Heart left ventricle (tissue), 16 donors: ENCODE results near the gene C16orf90. TPM values are rescaled to one million over a fixed set of nuclear protein-coding genes. Genes with fewer than 3 reads are reported as not detected.

Experiments used
- ATAC-seq, 4 donors: fragments of 200-7000 bp; cut with Tn5 transposase; one replicate each; pipeline ENCODE4 v1.9.1; 2020 to 2022; ENCODE audit warnings: moderate library complexity in 4 of 4, mild to moderate bottlenecking in 3 of 4, moderate number of reproducible peaks in 1 of 4
- DNase-seq, 5 donors: peaks; one replicate each; pipeline ENCODE4 v3.0.0-alpha.2; 2020
- H3K27ac ChIP-seq, 12 donors: fragments of 200-600 bp; sonication (generic) in 4 of 12; one replicate each; pipeline versions ENCODE4 v1.5.0 to v1.8.0; 2016 to 2022; ENCODE audit warnings: mild to moderate bottlenecking in 2 of 12
- H3K27me3 ChIP-seq, 9 donors: fragments of 200-600 bp; sonication (generic) in 2 of 9; one replicate each; pipeline versions ENCODE4 v1.5.1 to v1.8.0; 2016 to 2022; ENCODE audit warnings: mild to moderate bottlenecking in 3 of 9
- H3K36me3 ChIP-seq, 9 donors: fragments of 200-600 bp; sonication (generic) in 2 of 9; one replicate each; pipeline versions ENCODE4 v1.5.0 to v1.8.0; 2018 to 2022; ENCODE audit warnings: mild to moderate bottlenecking in 2 of 9
- H3K4me1 ChIP-seq, 12 donors: fragments of 200-600 bp; sonication (generic) in 4 of 12; one replicate each; pipeline versions ENCODE4 v1.5.0 to v1.8.0; 2016 to 2022; ENCODE audit warnings: mild to moderate bottlenecking in 3 of 12
- H3K4me3 ChIP-seq, 12 donors: fragments of 200-600 bp; sonication (generic) in 4 of 12; one replicate each; pipeline versions ENCODE4 v1.5.0 to v1.8.0; 2017 to 2022; ENCODE audit warnings: mild to moderate bottlenecking in 9 of 12, moderate library complexity in 4 of 12
- H3K9me3 ChIP-seq, 12 donors: fragments of 200-600 bp; sonication (generic) in 4 of 12; one replicate each; pipeline versions ENCODE4 v1.5.0 to v1.8.0; 2016 to 2022; ENCODE audit warnings: mild to moderate bottlenecking in 1 of 12
- POLR2A ChIP-seq, 2 donors: fragments of 450-650 bp; IDR thresholded peaks; one replicate each; pipeline ENCODE4 v1.6.1; 2017; ENCODE audit warnings: antibody characterized with exemption in 2 of 2, mild to moderate bottlenecking in 2 of 2, moderate library complexity in 2 of 2
- WGBS, 4 donors: extraction: QIAGEN DNeasy Blood & Tissue Kit in 2 of 4; methylation state at CpG; one replicate each; pipeline versions ENCODE4 v1.1.5 to v1.1.7; 2013 to 2018; 5-methylcytosine and 5-hydroxymethylcytosine counted together
- intact Hi-C, 10 donors: fragments of 100-400 bp; cut with DNase I; formaldehyde crosslinking; loops; one replicate each; pipeline versions ENCODE4 v1.11.1 to v1.14.2; 2022
- polyA plus RNA-seq, 2 donors: library from polyadenylated mRNA; stranded (reverse); fragments of 200-250 nt; gene quantifications; one replicate each; pipeline ENCODE4 v1.2.3, GENCODE V29; 2013
- total RNA-seq, 9 donors: library from RNA; depleted of rRNA in 2 of 9; stranded (reverse); fragments of >200 nt in 2 of 9; fragmentation: NEBNext Ultra II Directional in 3 of 9; extraction: Animal tissue kit (Norgen Biotek cat#: 25700) in 3 of 9; gene quantifications; one replicate each; pipeline versions ENCODE4 v1.1.0 to v1.2.4, GENCODE V29; 2016 to 2023
- TF ChIP-seq, protein P1 (sequence below), 12 donors: fragments of 200-600 bp; sonication (generic) in 4 of 12; IDR thresholded peaks; one replicate each; pipeline versions ENCODE4 v1.5.0 to v1.8.0; 2018 to 2022; ENCODE audit warnings: antibody characterized with exemption in 12 of 12, mild to moderate bottlenecking in 5 of 12
- donor health status: ischemic (EF 13 %, LVEDD 7.1; RV severe dilation, severe dysfunction).
- donor health status: healthy with polysubstance abuse.
- donor health status: DM: no; HTN: yes; CAD: no.
- donor health status: DM: no; HTN: no; CAD: no.
- donor health status: ischemic (EF 25% LVEDD 6.9; RV normal size, moderate dysfunction).
- donor health status: ischemic (EF 25% LVEDD 5.7; RV mildly dilated, moderate dysfunction).
- donor health status: healthy.
- donor health status: DM: yes; HTN: yes; CAD: no.
- donor health status: ischemic (EF 35%, LVEDD 5.7; RV mildly dilated, moderate dysfunction).
- donor health status: nonischemic (EF 11% LVEDD 7.7; RV severe dilation, severe dysfunction).
- donor health status: DM: yes; HTN: yes; CAD: no.
- donor health status: PGD.
- donor health status: ischemic (EF 29% LVEDD 5.4; RV normal size, mild dysfunction).
- donor health status: nonischemic (EF 23%, LVEDD 6.1; RV moderate dilation, normal function).

The C16orf90 gene
- total and polyA plus RNA-seq, 11 donors, result not detected

DNA sequence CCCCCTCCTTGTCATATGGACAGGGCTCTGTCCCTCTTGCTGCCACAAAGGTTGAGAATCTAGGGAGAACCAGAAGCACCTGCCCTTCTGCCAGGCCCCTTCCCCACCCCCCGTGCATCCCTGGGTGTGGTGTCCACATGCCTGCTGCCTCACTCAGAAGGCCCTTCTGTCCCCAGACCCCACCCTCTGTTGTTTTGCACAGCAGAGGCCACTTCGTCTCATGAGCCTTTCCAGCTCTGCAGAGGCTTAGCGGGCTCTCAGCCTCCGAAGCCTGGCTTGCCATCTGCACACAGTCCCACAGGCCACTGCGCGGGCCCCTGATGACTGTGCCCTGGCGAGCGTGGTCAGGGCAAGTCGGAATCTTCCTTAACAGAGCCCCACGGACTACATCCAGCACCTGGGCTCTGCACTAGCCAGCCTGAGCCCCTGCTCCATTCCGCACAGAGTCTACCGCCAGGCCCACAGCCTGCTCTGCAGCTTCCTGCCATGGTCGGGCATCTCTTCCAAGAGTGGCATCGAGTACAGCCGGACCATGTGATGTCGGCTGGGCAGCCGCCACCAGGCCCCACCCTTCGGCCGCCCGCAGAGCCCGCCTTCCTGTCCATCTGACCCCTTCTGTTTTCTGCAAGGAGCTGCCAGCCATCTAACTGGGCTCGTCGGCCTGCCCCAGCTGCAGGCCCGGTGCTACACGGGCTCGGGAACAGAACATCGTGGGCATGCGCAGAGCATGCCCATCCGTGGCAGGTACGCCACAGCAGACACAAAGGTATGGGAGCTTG, 10.8 kb downstream of the C16orf90 start:
- peak in 1 of 5 donors; percentile 42 for DNase-seq

DNA sequence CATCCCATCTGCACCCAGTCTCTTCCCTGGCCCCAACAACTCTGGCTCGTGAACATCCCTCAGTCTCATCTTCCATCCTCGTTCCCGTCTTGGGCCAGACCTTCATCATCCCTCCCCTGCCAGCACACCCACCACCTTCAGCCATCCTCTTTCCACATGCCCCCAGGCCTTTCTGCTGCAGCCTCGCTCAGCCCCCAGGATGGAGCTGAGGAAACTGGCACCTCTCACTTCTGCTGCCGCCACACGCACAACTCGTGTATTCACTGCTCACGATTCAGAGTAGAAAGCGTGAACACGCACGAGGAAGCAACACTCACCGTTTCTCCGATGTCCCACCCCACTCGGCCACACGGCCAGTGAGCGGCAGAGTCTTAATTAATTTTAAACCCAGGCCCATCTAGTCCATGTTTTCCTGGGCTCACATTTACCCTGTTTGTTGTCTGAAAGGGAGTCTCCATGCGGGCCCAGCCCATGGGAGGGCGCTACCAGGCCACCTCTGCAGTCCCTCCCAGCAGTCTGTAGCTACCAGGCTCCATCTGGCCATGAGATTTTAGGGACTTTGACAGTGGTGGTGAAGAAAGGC, 12.5 kb downstream of the C16orf90 start:
- DNase-seq (no peak), ATAC-seq (no peak)
- intact Hi-C loops, result no loop called here
- Histone ChIP-seq H3K4me3 (no peak overlapping the region), H3K36me3 (peaks cover 0 to 94% (median 82%) of the 10 kb centered on the region in 9 donors), H3K4me1 (peaks cover 0 to 30% (median 0%) of the 10 kb centered on the region in 12 donors), H3K9me3 (no peaks in the 10 kb centered on the region), H3K27me3 (no peaks in the 10 kb centered on the region), H3K27ac (no peak overlapping the region)
- TF ChIP-seq, protein P1, sequence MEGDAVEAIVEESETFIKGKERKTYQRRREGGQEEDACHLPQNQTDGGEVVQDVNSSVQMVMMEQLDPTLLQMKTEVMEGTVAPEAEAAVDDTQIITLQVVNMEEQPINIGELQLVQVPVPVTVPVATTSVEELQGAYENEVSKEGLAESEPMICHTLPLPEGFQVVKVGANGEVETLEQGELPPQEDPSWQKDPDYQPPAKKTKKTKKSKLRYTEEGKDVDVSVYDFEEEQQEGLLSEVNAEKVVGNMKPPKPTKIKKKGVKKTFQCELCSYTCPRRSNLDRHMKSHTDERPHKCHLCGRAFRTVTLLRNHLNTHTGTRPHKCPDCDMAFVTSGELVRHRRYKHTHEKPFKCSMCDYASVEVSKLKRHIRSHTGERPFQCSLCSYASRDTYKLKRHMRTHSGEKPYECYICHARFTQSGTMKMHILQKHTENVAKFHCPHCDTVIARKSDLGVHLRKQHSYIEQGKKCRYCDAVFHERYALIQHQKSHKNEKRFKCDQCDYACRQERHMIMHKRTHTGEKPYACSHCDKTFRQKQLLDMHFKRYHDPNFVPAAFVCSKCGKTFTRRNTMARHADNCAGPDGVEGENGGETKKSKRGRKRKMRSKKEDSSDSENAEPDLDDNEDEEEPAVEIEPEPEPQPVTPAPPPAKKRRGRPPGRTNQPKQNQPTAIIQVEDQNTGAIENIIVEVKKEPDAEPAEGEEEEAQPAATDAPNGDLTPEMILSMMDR (IDR thresholded peaks at IDR 0.05), result no peak
- TF ChIP-seq POLR2A (IDR thresholded peaks at IDR 0.05), result no peak
- WGBS, 4 donors, result 93 to 96% (median 94%) methylated on average over 18 of the region's 18 CpGs

More for the DNA sequence above, 10.8 kb downstream of the C16orf90 start:
- H3K27ac ChIP-seq, result no peak overlapping the region
- TF ChIP-seq, protein P1 (IDR thresholded peaks at IDR 0.05), result no peak
- TF ChIP-seq POLR2A (IDR thresholded peaks at IDR 0.05), result no peak
- peaks cover 0 to 23% (median 0%) of the 10 kb centered on the region in 12 donors for H3K4me1 ChIP-seq
- ATAC-seq, result no peak
- 84 to 89% (median 88%) methylated on average over 21 to 30 of the region's 30 CpGs for WGBS, 4 donors
- H3K27me3 ChIP-seq, result no peaks in the 10 kb centered on the region
- H3K36me3 ChIP-seq, result peaks cover 0 to 82% (median 70%) of the 10 kb centered on the region in 9 donors
- no peak overlapping the region for H3K4me3 ChIP-seq
- no peaks in the 10 kb centered on the region for H3K9me3 ChIP-seq
- intact Hi-C loops, result no loop called here

DNA sequence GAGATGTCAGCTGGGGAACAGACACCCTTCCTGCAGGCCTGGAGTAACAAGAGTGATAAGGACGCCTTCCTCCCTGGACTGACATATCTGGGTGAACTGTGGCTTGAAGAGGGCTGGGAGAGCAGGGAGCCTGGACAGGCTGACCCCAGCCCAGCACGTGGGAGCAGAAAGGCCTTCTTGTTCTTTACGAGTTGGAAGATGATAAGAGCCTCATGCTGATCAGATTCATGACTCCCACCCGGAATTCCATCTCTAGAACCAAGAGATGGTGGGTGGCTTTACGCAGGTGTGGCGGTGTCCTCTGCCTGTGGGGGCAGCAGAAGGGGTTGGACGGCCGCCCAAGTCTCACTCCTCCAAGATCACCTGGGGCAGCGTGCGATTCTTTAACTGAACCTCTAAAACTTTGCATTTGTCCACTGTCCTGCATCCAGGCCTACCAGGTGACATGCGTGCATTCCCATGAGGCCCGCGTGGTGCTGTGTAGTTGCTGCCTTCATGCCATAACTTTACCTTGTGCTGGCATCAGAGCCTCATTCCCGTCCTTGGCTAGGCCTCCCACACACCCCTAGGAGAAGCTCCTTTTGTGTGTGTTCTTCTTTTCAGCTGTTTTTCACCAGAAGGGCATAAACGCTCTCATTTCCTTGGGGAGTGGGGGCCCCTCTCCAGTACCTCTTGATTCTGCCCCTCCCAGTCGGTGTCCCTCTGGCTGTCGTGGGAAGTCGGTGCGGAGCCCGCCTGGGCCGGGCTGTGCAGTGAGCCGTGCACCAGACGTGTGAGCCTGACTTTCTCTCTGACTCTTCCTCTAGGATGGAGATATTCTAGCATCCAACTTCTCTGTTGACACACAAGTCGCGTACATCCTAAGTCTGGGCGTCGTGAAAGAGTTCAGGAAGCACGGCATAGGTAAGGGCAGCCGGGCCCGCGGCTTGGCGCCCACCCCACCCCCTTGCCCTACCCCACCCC, 13.3 kb downstream of the C16orf90 start:
- 82 to 85% (median 83%) methylated on average over 32 of the region's 32 CpGs for WGBS, 4 donors

More for the DNA sequence above, 13.3 kb downstream of the C16orf90 start:
- Histone ChIP-seq H3K4me1 (peaks cover 0 to 33% (median 0%) of the 10 kb centered on the region in 12 donors), H3K36me3 (peaks cover 0 to 92% (median 79%) of the 10 kb centered on the region in 9 donors), H3K27ac (peak overlapping the region in 7 of 12 donors; percentile 2 to 65 (median 35)), H3K27me3 (no peaks in the 10 kb centered on the region), H3K4me3 (no peak overlapping the region), H3K9me3 (no peaks in the 10 kb centered on the region)
- ATAC-seq (peak in 3 of 4 donors; percentile 26 to 35 (median 31)), DNase-seq (no peak)
- TF ChIP-seq POLR2A (IDR thresholded peaks at IDR 0.05), result no peak
- TF ChIP-seq, protein P1 (IDR thresholded peaks at IDR 0.05), result no peak
- intact Hi-C loops, result no loop called here
